HG03280 (cell line): ENCODE data around the gene C4BPA.
A peak's percentile ranks its signal among the peaks of the same experiment; 100 is the strongest.

Experiments
- ATAC-seq: cut with Tn5 transposase; IDR thresholded peaks from one replicate; pipeline ENCODE4 v1.9.1; 2021; ENCODE audit warnings: mild to moderate bottlenecking, moderate library complexity; ENCODE audit not compliant: unreplicated experiment

C4BPA gene

DNA sequence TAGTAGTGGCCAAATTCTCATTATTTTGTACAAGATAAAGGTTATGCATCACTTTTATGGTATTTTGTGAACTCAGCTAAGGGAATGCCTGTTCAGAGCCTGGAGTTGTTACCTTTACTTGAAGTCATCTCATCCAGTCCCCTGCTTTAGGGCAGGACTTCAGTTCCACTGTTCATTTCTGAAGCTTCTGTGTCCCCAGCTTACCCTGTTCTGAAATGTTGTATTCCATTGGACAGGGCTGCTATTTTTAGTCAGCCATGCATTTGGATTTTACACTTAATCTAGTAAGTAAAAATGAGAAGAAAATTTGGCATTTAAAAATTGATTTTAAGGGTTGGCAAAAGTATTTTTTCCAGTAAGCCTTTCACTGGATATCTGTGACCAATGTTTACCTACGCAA is 27.0 kb upstream of the C4BPA start:
- ATAC-seq = no peak

DNA sequence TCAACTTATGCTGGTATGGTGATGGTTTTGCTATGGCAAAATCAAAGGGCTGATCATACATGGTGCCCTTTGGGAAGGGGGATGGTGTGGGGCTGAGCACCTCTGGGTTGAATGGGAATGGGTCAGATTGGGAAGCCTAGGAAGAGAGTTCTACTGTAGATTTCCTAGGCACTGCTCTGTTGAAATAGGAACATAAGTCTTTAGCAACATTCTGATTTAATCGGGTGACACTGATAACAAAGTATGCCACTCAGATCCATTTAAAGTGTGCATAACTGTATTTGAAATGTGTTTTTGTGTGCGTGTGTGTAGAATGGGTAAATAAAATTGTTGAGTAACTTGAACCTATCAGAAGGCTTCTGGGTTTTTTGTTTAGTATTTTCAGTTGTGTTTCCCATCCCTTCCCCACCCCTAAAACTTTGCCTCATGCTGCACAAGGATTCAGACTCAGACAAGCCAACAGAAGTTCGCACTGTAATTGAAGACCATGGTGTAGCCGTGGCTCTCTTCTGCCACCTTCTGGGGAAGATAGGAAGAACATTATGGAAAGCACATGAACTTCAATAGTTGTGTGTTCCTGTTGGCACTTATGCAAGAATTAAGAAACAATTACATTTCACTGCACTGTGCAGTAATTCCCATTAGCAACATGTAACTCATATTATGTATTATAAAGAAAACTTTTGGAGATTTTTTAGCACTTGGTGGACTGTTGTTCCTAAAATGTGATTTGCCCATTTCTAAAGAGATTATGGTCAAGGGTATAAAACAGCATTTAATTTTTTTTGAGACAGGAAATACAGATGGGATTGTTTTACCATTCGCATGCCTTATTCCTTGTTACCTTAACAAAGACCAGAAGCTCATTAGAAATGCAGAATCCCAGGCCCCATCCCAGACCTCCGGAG is 26.3 kb upstream of the C4BPA start:
- ATAC-seq = no peak

DNA sequence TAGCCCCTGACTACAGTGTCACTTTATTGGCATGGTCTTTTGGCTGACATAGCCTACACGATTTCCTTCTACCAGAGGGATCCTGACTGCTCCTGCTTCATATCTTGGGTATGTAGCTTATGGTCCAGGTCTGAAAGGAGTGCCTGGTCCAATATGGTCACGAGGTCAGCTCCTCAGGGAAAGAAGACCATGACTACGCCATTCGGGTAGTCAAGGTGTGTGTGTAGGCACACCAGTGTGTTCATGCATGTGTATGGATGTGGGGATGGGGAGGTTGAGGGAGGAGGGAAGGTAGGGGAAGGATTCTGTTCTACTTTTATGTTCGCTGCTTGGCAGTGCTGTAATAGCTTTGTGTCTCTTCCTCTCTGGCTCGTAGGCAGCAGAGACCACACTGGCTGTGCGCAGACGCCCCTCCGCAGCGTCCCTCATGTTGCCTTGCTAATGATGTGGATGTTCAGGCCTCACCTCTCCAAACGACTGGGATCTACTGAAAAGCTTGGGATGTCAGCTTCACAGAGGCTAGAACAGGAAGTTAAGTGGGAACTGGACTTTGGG is 25.4 kb upstream of the C4BPA start:
- ATAC-seq = no peak

DNA sequence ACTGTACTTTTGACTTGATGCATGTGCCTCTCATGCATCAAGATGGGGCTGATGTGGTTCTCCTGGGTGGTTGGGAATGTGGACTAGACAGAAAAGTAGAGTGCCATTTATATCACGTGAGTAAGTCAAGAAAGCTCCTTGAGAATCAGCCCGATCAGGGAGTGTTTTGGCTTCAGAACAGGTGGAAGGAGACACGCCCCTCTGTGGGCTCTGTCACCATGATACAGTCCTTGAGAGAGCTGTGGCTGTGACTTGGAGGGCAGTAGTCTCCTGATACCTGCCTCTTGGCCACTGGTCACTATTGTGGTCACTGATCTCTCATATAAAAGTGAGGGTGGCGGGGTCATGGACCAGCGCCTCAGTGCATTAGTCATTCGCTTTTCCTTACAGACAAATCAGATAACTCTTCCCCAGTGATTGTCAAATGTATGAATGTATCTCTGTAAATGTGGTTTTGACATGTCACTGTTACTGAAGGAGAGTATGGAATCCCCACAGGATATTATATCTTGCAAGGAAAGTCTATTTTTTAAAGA is 24.3 kb upstream of the C4BPA start:
- ATAC-seq = no peak

DNA sequence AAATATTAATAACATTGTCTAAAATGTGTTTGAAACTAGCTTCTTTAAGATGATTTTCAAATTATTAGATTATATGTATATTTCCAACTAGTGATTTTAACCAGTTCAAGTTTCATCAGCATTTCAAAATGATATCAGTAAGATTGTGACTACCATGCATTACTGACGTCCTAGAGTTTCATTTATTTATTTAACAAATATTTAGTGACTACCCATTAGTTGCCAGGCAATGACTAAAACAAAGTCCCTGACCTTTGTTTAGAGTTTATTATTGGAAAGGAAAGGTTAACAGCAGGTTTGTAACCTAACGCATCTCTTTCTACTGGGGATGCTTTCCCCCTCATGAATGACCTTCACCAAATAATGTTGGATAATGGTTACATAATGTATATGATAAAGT is 22.9 kb upstream of the C4BPA start:
- no peak for ATAC-seq

DNA sequence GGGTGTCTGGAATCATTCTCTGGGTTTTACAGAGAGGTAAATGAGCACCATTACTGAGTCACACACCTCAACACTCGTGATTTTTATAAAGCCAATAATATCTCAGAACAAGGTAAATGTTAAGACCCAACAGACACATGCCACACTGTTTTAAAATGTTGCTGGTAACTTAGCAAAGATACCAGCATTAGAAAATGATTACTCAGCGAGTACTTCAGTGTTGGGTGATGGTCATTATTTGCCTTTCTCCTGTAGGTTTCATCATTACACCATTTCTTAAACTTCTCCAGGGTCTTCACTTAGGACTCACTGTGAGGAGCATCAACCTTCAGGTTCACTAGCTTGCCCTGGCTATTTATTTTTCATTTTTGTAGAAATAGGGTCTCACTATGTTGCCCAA is 22.2 kb upstream of the C4BPA start:
- ATAC-seq = no peak

DNA sequence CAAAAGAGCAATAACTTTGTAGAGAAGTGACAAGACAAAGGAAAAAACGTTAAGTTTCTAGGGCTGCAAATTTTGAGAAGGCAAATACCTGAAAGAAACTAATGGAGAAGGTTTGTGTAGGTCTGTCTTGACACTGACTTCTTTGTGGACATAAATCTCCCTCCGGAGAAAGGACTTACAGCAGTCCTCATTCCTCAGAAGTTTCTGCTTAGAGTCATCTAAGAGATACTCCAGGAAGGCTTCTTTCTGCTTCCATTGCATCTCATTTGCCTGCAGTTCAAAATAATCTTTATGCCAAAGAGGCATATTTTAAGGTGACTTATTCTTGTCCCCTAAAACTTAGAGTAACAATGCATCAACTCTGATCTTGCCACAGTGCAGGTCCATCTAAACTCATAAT is 19.8 kb upstream of the C4BPA start:
- ATAC-seq = no peak

DNA sequence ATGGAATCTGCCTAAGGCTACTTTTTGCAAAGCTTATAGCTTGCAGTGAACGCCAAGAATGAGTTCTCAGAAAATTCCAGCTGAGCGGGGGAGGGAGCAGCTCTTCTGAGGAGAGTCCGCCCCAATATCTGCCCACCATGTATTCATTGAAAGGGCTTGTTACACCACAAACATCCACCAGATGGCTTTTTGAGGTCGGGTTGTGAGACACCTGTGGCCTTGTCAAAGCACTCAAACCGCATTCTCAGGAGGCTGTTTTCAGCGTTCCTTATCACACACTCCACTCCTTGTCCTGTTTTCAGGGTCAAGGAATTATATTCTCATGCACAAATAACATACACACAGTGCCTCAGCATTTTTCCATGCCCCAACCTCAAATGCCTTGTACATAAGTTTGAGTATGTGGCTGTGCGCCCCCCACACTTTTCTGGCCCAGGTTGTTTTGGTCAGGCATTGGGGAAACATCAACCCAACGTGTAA is 19.3 kb upstream of the C4BPA start:
- ATAC-seq = no peak

DNA sequence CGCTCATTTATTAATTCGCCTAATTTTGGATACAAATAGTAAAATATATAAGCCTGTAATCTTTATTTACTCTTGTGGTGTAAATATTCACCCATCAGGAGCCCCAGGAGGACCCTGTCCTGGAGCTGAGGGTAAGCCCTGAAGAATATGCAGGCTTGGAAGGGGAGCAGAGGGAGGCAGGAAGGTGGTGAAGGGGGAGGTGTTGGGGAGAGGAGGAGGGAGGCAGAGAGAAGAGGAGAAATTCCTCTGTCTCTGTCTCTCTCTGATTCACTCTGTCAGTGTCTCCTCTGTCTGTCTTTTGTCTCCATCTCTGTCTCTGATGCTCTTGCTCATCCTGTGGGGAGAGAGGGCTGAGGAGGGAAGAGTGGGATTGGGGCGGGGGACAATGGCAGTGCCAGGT is 18.1 kb upstream of the C4BPA start:
- no peak for ATAC-seq

DNA sequence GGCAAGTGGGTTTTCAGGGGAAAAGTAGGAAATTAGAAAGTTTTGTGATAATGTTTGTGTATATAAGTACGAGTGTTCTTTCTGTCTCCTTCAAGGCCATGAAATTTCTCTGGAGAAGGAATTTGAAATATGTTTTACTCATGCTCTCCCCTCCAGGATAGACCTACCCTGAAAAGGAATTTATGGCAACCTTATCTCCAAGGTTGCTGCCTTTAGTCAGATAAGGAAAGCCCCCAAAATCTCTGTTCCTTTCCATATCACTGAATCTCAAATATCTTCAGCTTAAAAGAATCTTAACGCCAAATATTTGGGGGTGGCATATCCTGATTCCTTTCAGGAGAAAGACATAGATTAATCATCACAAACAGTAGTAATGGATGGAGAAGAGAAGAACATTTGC is 15.9 kb upstream of the C4BPA start:
- no peak for ATAC-seq

DNA sequence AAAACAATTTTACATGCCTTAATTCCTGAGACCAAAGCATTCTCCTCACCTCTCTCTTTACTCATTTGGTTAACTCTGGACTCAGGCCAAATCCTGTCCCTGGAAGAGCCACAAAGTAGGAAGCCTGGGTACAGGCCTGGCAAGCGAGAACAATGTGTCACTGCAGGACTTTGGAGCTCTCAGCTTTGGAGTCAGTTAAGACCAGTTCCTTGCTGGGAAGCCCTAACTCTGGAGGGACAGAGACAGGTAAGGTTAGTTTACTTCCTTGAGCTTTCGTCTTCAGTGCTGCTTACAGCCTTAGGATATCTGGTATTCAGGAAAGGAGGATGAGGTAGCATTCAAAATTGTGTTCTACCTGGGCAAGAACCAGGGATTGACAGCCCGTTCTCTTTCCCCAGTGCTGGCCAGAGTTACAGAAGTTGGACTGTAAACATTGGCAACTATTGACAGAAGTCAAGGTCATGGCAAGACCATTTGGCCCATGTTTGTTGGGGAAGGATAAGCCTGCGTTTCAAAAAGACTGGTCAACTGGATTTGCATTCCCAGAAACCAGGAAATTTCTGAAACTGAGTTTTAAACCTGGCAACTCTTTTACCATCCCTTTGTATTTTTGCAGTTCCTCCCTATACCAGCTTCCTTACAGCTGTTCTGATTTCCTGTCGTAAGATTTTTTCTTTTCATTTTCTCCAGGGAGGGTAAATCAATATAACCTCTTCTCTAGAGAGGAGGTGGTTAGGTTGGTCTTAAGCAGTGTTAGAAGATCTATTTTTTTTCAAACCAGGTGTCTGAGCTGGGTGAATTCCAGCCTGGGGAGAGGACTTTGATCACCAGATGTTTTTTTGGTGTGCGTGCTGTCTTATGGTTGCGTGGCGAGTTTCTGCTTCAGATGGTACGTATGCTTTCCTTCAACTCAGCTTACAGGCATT is 15.1 kb upstream of the C4BPA start, which contains the start of gene C4BPB:
C4BPB (plus strand) TSS at position 160 of the 926 bp plus-strand sequence; CDS start at position 832, 672 bp downstream.
- no peak for ATAC-seq

DNA sequence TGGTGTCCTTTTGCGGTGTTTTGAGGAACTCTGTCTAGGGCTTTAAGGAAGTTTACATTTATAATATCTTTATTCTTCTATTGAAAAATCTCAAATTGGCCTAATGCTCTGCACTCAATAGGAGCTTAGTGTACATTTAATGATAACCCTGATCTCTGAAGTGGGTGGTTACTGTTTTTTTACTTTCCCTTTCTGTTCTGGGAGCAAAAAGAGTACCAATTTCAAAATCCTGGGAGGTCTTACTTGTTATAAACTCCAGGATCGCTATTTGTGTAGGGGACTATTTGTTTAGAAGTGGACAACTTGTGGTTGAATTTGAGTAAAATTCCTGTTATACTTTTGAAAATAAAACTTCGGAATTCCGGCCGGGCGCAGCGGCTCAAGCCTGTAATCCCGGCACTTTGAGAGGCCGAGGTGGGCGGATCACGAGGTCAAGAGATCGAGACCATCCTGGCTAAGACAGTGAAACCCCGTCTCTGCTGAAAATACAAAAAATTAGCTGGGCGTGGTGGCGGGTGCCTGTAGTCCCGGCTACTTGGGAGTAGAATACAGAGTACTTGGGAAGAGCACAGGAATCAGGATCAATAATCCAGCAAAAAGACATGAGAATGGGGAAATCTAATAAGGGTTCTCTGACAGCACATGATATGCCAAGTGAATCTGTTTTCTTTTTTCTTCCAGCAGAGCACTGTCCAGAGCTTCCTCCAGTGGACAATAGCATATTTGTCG is 14.2 kb upstream of the C4BPA start:
- no peak for ATAC-seq

DNA sequence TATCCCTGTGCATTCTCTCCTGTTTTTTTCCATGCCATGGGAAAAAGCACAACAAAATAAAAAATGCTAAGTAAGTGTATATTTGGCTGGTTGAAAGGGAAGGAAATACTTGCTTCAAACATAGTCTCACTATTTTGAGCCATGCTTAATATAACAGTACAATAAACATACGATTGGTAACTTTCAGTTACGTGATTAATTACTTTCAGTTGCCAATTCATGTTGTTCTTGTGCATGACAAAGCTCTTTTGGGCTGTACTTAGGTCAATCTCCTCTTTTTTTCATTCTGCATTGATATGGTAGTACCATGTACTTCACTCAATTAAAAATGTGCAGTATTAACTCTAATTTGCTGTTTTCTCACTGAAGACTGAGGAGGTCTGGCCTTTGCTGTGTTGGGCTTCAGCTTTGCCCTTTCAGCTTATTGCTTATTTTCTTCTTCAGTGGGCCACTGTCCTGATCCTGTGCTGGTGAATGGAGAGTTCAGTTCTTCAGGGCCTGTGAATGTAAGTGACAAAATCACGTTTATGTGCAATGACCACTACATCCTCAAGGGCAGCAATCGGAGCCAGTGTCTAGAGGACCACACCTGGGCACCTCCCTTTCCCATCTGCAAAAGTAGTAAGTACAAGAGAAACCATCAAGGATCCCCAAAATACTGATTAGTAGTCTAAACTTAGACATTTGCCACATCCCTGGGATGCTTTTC is 12.7 kb upstream of the C4BPA start:
- no peak for ATAC-seq

DNA sequence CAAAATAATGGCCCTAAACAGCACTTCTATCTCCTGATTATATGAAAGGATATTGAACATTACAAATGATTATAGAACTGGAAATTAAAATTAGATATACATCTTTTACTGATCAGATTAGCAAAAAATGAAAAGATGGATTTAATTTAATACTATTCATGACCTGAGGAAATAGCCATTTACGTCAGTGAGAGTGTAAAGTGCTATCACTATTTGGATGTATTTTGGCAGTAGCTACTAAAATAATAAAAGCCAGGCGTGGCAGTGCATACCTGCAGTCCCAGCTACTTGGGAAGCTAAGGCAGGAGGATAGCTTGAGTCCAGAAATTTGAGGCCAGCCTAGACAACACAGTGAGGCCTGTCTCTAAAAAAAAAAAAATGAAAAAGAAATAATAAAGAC is 10.1 kb upstream of the C4BPA start:
- ATAC-seq = no peak

DNA sequence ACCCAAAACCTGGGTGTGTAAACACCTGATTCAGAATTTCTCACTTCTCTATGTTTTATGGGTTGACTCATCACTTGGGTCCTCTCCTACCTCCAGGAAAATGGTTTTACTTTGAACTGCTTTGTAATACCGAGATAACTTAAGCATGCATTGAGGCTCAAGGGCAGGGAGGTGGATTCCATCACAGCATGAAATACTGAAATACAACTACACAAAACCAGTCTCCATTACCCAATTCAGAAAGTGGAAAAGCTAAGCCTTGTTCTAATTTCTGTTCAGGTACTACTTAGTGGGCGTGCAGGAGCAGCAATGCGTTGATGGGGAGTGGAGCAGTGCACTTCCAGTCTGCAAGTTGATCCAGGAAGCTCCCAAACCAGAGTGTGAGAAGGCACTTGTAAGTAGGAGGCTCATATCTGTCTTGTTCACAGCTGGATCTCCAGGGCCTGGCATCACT is 6.1 kb upstream of the C4BPA start:
- ATAC-seq = peak; percentile 55

DNA sequence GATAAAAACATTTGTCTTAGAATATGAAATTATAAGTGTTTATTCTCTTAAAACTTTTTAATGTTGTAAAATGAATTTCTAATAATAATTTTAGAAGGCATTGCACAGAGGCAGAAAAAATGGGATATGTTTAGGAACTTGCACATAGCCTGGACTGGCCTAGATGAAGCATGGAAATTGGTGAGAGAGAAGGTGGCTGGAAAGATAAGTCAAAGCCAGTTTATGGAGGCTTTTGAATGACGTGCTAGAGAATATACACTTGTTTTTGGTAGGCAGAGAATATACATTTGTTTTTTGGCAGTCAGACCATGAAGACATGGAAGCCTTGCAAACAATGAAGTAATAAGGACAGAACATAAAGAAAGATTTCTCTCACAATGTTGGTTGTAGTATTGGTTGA is 2.3 kb upstream of the C4BPA start:
- ATAC-seq = no peak

DNA sequence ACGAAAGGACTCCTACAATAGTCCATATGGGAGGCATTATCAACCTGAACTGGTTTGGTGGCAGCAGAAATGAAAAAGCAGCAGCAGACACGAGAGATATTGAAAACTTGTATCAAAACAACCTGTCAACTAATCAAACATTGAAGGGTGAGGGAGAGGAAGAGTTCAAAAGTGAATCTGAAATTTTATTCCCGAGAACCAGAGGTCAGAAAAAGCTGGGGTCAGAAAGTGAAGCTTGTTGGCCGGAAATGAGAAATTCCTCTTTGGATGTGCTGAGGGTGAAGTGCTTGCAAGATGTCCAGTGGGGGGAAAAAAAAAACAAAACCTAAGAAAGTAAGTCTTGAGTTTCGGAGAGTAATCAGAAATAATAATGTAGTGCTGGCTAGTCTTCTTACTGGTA is 1.9 kb upstream of the C4BPA start:
- no peak for ATAC-seq

DNA sequence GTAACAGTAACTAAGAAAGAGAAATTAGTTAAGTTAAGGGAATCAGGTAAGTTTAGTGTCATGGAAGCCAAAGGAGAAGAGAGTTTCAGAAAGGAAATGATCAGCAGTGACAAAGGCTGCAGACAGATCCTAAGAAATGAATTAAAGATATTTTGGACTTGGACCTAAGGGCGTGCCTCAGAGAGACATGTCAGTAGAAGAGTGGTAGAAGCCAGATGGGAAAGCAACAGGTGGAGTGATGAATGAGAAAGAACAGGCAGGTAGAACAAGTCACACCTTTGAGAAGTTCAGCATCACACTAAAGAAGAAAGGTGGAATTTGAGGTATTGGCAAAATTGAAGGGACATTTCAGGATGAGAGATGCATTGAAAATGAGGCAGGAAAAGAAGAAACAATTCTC is 1.4 kb upstream of the C4BPA start:
- no peak for ATAC-seq

DNA sequence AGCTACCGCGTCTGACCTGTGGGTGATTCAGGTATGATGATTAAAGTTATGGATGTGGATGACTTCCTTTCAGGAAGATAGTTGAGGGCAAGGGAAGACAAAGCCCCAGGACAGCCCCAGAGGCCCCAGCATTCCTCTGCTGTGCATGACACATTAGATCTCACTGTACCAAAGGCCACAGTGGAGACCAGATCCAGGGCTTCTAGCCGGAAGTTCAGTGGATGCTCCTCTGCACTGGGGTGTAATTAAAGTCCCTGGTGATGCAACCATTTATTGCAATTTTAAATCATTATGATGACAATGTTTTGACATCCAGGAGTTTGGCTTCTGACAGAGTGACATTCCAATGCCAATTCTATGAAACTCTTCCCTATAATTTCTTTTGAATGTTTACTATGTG is 5.0 kb downstream of the C4BPA start:
- no peak for ATAC-seq
